Activated CD4-positive, CD25-positive, alpha-beta regulatory T cell treated with anti-CD3 and anti-CD28 coated beads, Interleukin-2, amount 50 U/mL, for 72 hours (primary cell): ENCODE measurements around the gene CYB5A.
"Not testable (repeated sequence)": the region's sequence is repeated elsewhere in the genome, so short reads cannot be mapped to it uniquely, and the experiment has no call there.

Experiments used
- DNase-seq: peaks from one replicate; pipeline ENCODE4 v3.0.0; 2021

The CYB5A gene

DNA sequence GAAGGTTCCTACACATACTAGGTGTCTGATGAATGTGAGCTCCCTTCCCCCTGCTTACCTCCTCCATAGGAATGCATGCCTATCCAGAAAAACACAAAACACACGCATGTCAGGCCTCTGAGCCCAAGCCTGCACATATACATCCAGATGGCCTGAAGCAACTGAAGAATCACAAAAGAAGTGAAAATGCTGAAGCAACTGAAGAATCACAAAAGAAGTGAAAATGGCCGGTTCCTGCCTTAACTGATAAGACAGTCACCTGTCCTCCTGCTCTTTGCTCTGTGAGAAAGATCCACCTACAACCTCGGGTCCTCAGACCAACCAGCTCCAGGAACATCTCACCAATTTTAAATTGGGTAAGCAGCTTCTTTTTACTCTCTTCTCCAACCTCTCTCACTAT is 1.2 kb upstream of the CYB5A start:
- not testable (repeated sequence) for DNase-seq

DNA sequence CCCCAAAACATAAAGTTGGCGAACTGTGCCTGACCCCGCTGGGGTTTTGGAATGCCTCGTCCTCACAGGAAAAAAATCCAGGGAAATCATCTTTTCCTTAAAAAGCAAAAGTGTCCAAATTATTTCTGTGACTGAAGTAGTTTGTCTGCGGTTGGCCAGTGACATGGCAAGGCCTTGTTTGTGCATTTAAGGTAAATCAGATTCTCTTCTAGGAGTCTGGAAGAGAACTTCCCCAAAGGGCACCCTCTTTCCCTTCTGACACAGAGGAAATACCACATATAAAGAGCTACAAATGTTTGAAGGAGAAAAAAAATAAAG is 737 bp upstream of the CYB5A start:
- DNase-seq = no peak

DNA sequence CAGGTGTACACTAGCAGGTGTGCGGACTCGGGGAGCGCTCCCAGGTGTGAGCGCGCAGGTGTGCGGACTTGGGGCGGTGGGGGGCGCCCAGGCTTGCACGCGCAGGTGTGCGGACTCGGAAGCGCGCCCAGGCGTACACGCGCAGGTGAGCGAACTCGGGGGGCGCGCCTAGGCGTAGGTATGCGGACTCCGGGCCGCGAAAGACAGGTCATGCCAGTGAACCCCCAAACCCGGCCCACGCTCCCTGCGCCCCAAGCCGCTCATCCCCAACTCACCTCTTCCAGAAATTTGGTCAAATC is 342 bp downstream of the CYB5A start:
- DNase-seq = no peak

DNA sequence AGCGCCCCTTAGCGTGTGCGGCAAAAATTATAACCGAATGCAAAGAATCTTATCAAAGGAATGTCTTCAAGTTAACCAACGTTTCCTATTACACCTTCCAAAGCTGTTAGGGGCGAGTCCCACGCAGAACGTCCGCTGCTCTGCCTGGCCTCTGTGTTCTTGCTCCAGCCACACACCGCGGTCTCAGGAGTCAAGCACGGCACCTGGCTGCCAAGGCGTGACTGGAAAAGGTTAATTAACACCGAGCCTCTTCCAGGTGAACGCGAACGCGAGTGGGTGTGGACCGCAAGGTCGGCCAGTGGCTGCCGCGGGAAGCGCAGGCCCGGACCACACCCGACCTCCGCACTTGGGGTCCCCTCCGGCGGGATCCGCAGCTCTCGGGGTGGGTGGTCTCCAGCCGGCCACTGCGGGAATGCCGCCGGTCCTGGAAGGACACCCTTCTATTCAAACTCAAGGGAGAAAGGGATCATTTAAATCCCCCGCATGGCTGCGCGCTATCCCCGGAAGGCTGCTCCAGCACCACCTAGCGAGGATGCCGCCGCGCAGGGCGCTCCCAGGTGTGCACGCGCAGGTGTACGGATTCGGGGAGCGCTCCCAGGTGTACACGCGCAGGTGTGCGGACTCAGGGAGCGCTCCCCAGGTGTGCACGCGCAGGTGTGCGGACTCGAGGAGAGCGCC is 830 bp downstream of the CYB5A start:
- no peak for DNase-seq

DNA sequence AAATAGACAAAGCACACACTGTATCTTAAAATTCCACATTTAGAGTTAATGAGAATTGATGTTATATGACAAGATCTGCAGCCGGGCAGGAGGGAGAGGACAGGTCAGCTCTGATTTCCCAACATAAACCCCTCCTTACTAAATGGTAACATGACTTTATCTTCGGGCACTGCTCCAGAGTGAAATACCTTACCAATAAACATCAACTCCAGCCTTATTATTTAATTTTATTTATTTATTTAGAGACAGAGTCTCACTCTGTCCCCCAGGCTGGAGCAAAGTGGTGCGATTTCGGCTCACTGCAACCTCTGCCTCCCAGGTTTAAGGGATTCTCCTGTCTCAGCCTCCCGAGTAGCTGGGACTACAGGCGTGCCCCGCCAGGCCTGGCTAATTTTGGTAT is 1.7 kb downstream of the CYB5A start:
- DNase-seq = no peak

DNA sequence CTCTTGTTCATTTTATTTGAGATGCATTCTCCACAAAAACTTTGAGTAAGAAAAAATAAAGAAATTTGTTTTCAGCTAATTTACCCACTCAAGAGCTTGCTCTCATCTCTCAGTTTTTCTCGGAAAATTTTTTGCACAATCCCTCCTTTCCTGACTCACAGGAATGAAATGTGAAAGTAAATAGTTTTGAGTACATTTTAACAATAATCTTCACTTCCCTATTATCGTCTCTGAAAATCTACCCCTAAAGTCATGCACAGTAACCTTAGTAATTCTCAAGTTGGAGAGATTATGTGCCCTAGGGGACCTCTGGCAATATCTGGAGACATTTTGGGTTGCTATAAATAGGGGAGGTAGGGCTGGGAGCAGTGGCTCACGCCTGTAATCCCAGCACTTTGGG is 2.6 kb downstream of the CYB5A start:
- DNase-seq = no peak

DNA sequence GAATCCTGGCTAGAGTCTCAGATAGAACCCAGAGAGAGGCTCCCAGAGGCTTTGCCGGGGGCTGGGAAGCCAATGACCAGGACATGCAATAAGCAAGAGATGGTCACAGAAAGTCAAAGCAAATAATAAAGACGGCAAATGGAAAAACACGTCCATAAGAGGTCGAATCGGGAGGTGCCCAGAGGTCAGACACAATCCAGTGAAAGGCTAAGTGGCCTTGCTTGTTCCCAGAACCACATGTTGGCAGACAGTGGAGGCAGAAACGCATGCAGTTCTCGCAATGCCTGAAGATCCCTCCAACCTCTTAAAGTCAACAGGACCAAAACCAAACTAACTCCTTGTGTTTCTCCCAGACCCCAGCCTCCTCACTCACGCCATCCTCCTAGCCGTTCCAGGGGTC is 3.0 kb downstream of the CYB5A start:
- DNase-seq = no peak

DNA sequence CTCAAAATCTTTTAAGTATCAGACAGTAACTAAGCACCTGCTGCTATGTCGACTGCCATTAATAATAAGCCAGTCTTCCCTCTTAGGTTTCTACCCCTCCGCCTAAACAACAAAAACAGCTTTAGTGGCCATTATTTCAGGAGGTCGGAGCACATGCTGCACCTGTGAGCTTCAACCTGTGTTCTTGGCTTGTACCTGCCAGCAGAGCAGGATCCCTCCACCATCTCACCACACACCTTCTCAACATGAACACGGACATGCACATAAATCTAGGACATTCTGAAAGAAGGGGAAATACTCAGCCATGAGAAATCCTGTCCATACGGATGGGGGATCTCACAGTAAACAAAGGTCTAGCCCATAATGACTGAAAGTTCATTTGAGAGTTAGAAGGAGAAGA is 3.7 kb downstream of the CYB5A start:
- no peak for DNase-seq

DNA sequence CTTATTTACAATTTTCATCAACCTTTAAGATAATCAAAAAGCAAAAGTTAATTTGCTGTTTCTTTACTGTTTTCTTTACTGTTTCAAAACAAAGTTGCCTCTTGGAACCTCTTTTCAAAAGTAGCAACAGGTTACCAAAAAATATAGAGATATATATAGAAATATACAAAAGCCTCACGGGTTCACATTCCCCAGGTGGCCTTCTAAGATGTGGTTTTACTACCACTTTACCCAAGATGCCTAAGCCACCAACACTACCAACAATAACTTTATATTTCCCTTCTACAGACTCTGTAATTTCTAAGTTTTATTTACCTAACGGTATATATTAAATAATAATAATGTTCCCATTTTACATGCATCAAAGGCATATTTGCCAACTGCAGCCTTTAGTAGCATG is 4.9 kb downstream of the CYB5A start:
- DNase-seq = no peak

DNA sequence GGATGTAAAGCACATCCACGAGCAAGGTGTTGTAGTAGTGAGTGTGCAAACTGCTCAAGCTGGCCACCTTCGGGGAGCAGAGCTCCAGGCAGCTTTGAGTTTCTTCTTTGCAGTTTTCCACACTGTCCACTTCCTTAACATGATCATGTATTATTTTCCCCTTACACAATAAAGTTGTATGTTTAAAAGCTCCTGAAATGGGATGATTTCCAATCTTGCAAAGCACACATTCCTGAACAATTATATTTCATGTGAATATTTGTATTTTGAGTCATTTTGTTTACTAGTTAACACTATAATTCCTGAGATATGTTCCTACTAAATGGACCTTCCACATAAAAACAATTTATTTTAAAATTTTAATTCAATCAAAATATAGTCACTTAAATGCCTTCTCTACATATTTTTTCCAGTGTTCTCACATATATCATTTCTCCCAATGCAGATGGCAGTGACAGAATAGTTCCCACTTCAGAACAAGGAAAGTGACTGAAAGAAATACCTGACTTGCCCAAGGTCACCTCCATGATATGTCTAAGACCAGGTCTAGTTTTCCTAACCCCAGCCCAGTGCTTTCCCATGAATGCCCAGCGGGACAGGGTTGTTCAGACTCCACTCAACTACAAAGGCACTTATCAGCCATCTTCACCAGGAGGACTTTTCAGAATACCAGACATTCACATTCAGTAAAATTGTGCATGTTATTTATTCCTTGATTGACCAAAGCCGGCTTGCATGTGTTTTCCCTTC is 5.5 kb downstream of the CYB5A start:
- DNase-seq = no peak

DNA sequence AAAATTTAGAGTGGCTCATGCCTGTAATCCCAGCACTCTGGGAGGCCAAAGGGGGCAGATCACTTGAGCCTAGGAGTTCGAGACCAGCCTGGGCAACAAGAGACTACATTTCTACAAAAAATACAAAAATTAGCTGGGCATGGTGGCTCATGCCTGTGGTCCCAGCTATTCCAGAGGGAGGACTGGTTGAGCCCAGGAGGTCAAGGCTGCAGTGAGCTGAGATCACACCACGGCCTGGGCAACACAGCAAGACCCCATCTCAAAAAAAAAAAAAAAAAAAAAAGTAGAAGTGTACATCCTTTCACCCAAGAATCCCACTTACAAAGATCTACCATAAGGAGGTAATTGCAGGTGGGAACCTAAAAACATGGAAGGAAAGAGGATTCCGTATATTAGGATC is 6.2 kb downstream of the CYB5A start:
- DNase-seq = not testable (repeated sequence)

DNA sequence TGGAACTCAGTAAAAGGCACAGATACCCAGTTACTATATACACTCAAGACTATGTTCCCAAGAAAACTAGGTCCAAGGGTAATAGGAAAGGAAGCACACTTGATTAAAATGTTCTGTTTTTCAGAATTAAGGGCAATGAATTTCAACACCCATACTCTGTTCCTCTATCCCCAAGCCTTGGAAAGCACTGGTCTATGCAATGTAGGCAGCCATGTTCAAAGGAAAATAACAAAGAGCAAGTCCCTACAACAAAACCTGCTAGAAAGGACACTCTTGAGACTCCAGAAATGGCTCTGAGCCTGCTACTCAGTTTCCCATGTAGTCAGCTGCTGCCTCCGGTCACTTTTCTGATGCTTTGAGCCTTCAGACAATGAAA is 6.8 kb downstream of the CYB5A start:
- DNase-seq = no peak

DNA sequence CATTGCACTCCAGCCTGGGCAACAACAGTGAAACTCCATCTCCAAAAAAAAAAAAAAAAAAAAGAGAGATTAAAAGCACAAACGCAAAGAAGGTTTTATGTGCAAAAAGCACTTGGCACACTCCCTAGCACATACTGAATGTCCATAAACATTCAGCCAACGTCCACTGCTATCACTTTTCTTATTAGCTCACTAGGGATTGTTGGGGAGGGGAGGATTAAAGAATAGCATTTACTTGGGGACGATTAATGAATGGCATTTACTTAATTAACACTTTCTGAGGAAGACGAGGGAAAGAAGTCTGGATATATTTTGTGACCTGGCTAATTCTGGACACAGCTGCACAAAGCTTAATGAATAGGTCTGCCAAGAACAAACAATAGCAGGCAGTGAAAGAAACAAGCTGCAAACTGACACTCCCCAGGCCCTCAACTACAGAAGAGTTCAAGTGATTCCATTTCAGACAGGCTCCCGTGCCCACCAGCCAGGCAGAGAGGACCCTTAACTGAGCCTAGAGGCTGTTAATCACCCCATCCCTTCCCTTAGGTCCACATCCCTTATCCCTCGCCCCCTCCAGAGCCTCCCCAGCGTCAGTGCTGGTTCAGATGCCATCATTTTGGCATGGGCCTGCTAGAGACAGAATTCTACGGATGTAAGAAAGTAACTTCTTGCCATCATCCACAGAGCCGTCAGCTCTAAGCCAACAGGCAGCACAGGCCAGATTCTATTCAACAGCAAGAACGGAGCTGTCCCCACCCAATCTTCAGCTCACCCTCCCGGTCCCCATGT is 7.4 kb downstream of the CYB5A start:
- no peak for DNase-seq

DNA sequence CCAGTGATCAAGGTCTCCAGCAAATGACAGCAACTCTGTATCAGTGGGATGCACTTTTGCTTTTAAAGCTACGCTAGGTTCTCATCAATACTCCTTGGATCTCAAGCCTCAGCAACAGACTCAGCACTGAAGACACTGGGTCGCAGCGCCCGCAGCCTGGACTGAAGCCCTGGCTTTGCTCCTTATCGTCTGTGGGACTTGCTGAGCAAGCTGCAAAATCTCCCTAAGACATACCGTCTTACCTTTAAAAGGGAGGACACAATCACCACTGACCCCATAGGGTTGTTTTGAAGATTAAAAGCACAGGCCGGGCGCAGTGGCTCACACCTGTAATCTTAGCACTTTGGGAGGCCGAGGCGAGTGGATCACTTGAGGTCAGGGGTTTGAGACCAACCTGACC is 8.1 kb downstream of the CYB5A start:
- no peak for DNase-seq

DNA sequence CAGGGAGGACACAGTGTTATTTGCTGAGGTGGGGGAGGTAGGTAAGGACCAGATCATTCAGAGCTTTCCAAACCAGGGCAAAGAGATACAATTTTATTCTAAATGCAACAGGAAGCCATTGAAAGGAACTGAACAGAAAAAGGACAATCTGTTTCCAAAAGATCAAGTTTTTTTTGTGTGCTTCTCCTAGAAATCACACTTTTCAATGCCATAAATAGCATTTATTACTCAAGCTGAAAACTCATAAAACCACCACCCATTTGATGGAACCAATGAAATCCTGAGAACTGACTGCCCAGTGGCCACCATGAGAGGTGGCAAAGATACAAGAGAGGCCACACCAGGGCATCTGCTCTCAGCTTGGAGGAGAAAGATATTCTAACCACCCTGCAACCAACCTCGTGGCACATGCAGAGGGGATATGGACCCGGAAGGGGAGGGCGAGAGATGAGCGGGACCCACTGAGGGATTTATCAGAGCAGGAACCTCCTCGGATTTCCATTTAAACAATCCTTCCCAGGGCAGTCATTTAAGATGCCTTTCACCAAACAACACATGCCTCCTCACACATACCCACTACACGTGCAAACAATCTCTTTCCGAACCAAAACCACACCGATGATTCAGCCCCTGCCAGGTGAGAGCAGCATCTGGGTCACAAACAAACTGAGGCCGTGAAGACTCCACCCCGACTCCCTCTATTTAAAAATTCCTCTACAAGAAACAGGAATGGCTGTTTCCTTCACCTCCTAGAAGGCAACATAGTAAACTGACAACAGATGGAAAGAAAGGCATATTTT is 8.8 kb downstream of the CYB5A start:
- DNase-seq = no peak

DNA sequence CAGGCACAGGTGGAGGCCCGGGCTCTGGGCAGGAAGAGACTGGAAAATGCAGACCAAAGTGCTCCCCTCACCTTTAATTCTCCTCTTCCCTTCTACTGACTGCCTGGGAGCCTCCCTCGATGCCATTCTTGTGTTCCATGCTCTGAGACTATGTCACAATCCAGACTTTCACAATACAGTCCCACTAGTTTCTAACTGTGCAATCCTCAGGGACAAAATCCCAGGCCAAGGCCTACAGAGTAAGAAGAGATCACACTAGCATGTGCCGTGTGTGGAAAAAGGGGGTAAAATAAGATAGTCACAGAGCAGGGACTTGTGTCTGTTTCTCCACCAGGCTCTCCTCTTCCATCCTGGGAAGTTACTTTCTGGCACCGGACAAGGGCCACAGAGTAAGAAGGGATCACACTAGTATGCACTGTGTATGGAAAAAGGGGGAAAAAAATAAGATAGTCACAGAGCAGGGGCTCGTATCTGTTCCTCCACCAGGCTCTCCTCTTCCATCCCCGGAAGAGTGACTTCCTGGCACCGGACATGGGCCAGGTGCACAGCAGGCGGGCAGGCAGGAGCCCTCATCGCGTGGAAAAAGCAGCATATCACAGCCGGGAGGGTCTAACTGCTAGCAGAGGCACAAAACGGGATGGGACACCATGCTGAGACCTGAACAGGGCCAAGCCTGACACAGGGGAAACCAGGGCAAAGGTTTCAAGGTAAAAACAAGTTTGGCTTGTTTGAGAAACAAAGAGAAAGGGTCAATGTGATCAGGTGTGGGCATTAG is 9.6 kb downstream of the CYB5A start:
- DNase-seq = no peak

DNA sequence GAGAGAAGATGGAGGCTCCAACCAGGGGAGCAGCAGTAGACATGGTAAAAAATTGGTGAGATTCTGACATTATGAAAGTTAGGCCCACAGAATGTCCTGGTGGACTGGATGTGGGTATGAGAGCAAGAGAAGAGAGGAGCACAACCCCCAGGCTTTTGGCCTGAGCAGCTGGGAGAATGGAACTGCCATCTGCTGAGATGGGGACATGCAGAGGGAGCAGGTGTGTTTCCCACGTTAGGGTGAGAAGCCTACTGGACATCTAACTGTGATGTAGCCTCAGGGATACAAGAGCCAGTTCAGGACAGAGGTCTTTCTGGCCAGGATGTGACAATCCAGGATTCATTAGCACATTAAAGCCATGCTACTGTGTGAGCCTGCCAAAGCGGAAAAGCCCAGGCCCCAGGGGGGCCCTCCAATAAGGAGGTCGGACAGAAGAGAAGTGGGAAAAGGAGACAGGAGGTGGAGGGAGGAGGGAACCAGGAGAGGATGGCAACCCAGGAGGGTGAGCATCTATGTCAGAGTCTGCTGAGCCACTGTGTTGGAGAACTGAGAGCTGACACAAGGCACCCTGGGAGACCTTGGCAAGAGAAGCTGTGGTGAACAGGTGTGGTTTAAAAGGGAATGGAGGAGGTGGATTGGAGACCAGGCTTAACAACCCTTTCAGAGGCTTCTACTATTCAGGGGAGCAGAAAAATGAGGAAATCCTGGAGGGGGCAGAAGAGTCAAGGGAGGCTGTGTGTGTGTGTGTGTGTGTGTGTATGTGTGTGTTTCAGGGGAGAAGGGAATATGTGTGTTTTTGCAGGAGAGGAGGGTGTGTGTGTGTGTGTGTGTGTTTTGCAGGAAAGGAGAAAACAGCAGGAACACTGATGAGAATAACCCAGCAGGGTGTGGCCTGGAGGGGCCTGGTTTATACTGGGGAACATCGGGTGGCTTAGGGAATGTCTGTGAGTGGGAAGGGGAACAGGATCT is 10.5 kb downstream of the CYB5A start:
- no peak for DNase-seq

DNA sequence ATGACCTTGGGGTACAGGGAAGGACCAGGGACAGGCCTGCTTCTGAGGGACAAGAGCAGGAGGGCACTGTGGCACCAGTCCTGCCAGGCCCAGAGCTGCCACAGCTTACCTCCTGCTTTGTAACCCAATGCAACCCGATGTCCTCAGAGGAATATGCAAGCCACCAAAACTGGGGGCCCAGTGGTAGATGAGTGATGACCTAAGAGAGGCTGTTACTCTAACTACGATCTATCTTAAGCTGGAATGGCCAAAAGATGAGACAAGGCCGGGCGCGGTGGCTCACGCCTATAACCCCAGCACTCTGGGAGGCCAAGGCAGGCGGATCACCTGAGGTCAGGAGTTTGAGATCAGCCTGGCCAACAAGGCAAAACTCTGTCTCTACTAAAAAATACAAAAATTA is 12.8 kb downstream of the CYB5A start:
- DNase-seq = no peak

DNA sequence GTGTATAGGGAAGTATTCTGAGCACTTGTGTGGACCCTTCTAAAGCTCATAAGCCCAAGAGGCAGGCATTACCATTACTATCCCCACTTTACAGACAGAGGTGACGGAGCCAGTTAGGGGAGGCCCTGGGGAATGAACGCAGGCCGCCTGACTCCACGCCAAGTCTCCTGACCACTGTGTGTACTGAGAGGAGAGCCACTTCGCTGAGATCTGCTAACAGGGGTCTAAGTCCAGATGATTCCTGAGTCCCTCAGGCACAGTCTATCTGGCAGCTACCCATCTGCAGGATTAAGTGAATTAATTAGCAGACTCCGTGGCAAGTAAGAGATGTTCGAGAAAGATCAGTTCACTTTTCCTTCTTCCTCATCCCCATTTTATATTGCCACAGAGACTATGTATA is 13.7 kb downstream of the CYB5A start:
- no peak for DNase-seq

DNA sequence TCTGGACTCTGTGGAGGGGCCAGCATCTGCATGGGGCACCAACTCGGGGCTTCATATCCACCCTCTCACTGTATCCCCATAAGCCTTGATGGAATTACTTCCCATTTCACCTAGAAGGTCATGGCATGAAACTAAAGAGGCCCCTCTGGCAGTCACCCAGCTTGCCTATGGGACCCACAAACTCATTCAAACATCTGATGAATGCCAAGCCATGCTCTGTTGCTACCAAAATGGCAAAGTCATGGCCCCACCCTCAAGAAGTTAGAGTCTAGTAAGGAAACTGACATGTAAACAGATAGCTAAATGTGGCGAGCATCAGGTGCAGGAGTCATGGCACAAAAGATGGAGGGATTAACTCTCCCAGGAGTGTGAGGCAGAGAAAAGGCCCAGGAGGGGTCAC is 14.5 kb downstream of the CYB5A start:
- DNase-seq = no peak

DNA sequence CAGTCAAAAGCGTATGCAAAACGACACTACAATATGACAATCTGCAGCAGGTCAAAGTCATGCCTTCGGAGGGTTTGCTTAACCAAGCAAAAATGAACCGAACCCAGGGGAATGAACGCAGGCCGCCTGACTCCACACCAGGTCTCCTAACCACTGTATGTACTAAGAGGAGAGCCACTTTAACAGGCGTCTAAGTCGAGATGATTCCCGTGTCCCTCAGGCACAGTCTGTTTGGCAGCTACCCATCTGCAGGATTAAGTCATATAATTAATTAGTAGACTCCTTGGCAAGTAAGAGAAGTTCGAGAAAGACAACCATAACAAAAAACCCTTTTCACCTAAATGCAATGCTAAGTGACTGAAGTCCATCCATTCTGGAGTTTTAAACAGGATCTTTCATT is 15.2 kb downstream of the CYB5A start:
- no peak for DNase-seq

DNA sequence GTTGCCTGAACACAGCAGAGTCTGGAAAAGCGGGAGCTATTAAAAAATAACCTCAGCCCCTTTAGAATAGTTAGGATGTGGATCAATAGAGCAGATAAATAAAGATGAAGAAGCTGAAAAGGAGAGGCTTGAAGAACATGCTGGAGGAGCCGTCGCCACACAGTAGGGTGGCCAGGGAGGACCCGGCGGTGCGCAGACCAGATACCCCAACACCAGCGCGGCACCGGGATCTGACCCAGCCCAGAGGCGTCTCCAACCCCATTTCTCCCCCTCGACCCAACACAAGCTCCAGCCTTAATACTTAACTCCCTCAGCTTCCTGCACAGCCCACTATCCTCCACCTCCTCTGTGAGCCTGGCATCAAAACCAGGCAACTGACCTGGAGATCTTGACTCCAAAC is 16.0 kb downstream of the CYB5A start:
- no peak for DNase-seq
